Measurements from ENCODE around the gene OSBP2.

OSBP2 gene

DNA sequence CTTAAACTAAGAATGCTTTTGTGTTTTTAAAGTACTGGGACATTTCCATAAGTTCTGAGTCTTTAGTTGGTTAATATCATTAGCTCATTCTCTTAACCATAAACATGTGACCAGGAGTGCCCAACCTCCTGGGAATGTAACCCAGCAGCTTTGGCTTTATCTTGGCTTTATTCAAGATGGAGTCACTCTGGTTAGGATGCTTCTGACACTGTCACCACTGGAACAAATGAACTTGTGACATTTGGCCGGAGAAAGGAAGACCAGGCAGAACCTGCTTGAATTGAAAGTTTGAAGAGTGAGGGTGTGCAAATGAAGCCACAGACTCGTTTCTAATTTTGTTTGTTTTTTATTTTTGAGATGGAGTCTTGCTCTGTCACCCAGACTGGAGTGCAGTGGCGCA lies 54.6 kb downstream of the OSBP2 start:
- TF ChIP-seq RARB (CRISPR knock-in tag; IDR thresholded peaks at IDR 0.05) (no peak), SNAI2 (CRISPR knock-in tag; IDR thresholded peaks at IDR 0.05) (no peak), ZFP3 (CRISPR knock-in tag; IDR thresholded peaks at IDR 0.05) (no peak), GLIS3 (CRISPR knock-in tag; IDR thresholded peaks at IDR 0.05) (no peak), ZNF8 (CRISPR knock-in tag; IDR thresholded peaks at IDR 0.05) (no peak), TCF4 (CRISPR knock-in tag; IDR thresholded peaks at IDR 0.05; ENCODE audit: borderline replicate concordance) (no peak), BACH2 (CRISPR knock-in tag; IDR thresholded peaks at IDR 0.05; ENCODE audit: borderline replicate concordance) (no peak), ESRRG (CRISPR knock-in tag; IDR thresholded peaks at IDR 0.05) (no peak), CSDC2 (CRISPR knock-in tag; IDR thresholded peaks at IDR 0.05) (no peak), ARNTL (CRISPR knock-in tag; IDR thresholded peaks at IDR 0.05; ENCODE audit: borderline replicate concordance, low read depth) (no peak), ZNF70 (CRISPR knock-in tag; IDR thresholded peaks at IDR 0.05) (no peak), TOX (CRISPR knock-in tag; IDR thresholded peaks at IDR 0.05; ENCODE audit: borderline replicate concordance) (no peak), ZFP30 (CRISPR knock-in tag; IDR thresholded peaks at IDR 0.05) (no peak), ZNF565 (CRISPR knock-in tag; conservative IDR thresholded peaks at IDR 0.05; ENCODE audit: low read depth) (no peak), OSR1 (CRISPR knock-in tag; IDR thresholded peaks at IDR 0.05) (no peak), ISL1 (CRISPR knock-in tag; IDR thresholded peaks at IDR 0.05) (no peak)
- TF ChIP-seq, protein P1, sequence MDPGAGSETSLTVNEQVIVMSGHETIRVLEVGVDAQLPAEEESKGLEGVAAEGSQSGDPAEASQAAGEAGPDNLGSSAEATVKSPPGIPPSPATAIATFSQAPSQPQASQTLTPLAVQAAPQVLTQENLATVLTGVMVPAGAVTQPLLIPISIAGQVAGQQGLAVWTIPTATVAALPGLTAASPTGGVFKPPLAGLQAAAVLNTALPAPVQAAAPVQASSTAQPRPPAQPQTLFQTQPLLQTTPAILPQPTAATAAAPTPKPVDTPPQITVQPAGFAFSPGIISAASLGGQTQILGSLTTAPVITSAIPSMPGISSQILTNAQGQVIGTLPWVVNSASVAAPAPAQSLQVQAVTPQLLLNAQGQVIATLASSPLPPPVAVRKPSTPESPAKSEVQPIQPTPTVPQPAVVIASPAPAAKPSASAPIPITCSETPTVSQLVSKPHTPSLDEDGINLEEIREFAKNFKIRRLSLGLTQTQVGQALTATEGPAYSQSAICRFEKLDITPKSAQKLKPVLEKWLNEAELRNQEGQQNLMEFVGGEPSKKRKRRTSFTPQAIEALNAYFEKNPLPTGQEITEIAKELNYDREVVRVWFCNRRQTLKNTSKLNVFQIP (CRISPR knock-in tag; IDR thresholded peaks at IDR 0.05; ENCODE audit: borderline replicate concordance, low read depth) = no peak
- TF ChIP-seq, protein P2, sequence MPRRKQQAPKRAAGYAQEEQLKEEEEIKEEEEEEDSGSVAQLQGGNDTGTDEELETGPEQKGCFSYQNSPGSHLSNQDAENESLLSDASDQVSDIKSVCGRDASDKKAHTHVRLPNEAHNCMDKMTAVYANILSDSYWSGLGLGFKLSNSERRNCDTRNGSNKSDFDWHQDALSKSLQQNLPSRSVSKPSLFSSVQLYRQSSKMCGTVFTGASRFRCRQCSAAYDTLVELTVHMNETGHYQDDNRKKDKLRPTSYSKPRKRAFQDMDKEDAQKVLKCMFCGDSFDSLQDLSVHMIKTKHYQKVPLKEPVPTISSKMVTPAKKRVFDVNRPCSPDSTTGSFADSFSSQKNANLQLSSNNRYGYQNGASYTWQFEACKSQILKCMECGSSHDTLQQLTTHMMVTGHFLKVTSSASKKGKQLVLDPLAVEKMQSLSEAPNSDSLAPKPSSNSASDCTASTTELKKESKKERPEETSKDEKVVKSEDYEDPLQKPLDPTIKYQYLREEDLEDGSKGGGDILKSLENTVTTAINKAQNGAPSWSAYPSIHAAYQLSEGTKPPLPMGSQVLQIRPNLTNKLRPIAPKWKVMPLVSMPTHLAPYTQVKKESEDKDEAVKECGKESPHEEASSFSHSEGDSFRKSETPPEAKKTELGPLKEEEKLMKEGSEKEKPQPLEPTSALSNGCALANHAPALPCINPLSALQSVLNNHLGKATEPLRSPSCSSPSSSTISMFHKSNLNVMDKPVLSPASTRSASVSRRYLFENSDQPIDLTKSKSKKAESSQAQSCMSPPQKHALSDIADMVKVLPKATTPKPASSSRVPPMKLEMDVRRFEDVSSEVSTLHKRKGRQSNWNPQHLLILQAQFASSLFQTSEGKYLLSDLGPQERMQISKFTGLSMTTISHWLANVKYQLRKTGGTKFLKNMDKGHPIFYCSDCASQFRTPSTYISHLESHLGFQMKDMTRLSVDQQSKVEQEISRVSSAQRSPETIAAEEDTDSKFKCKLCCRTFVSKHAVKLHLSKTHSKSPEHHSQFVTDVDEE (CRISPR knock-in tag; IDR thresholded peaks at IDR 0.05) = no peak
- TF ChIP-seq, protein P3, sequence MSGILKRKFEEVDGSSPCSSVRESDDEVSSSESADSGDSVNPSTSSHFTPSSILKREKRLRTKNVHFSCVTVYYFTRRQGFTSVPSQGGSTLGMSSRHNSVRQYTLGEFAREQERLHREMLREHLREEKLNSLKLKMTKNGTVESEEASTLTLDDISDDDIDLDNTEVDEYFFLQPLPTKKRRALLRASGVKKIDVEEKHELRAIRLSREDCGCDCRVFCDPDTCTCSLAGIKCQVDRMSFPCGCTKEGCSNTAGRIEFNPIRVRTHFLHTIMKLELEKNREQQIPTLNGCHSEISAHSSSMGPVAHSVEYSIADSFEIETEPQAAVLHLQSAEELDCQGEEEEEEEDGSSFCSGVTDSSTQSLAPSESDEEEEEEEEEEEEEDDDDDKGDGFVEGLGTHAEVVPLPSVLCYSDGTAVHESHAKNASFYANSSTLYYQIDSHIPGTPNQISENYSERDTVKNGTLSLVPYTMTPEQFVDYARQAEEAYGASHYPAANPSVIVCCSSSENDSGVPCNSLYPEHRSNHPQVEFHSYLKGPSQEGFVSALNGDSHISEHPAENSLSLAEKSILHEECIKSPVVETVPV (CRISPR knock-in tag; IDR thresholded peaks at IDR 0.05) = no peak
- TF ChIP-seq, protein P4, sequence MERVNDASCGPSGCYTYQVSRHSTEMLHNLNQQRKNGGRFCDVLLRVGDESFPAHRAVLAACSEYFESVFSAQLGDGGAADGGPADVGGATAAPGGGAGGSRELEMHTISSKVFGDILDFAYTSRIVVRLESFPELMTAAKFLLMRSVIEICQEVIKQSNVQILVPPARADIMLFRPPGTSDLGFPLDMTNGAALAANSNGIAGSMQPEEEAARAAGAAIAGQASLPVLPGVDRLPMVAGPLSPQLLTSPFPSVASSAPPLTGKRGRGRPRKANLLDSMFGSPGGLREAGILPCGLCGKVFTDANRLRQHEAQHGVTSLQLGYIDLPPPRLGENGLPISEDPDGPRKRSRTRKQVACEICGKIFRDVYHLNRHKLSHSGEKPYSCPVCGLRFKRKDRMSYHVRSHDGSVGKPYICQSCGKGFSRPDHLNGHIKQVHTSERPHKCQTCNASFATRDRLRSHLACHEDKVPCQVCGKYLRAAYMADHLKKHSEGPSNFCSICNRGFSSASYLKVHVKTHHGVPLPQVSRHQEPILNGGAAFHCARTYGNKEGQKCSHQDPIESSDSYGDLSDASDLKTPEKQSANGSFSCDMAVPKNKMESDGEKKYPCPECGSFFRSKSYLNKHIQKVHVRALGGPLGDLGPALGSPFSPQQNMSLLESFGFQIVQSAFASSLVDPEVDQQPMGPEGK (CRISPR knock-in tag; IDR thresholded peaks at IDR 0.05; ENCODE audit: borderline replicate concordance) = no peak
- no peak for ATAC-seq

DNA sequence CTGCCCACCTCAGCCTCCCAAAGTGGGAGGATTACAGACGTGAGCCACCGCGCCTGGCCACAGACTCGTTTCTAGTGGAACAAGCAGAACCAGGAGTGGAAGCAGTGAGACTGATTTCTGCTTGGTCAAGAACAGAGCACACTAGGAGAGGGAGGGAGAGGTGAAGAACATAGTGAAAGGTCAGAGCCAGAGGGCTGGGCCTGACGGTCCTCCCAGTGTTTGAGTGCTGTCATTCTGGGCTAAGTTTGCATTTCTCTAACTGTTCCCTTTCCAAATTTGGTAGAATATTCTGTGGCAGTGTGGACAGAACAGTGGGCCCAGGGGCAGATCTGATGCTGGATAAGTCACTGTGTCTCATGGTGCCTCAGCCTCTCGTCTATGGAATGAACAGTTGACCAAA lies 55.2 kb downstream of the OSBP2 start:
- no peak for ATAC-seq
- no peak for TF ChIP-seq RARB (CRISPR knock-in tag; IDR thresholded peaks at IDR 0.05)
- TF ChIP-seq ESRRG (CRISPR knock-in tag; IDR thresholded peaks at IDR 0.05) = no peak
- no peak for TF ChIP-seq SNAI2 (CRISPR knock-in tag; IDR thresholded peaks at IDR 0.05)
- TF ChIP-seq ZNF70 (CRISPR knock-in tag; IDR thresholded peaks at IDR 0.05) = no peak
- no peak for TF ChIP-seq ZNF8 (CRISPR knock-in tag; IDR thresholded peaks at IDR 0.05)
- TF ChIP-seq, protein P3 (CRISPR knock-in tag; IDR thresholded peaks at IDR 0.05) = no peak
- no peak for TF ChIP-seq PPARA (CRISPR knock-in tag; IDR thresholded peaks at IDR 0.05; ENCODE audit: borderline replicate concordance)
- TF ChIP-seq, protein P4 (CRISPR knock-in tag; IDR thresholded peaks at IDR 0.05; ENCODE audit: borderline replicate concordance) = no peak
- TF ChIP-seq, protein P2 (CRISPR knock-in tag; IDR thresholded peaks at IDR 0.05) = no peak
- no peak for TF ChIP-seq ZFP30 (CRISPR knock-in tag; IDR thresholded peaks at IDR 0.05)
- no peak for TF ChIP-seq TOX (CRISPR knock-in tag; IDR thresholded peaks at IDR 0.05; ENCODE audit: borderline replicate concordance)
- TF ChIP-seq TCF4 (CRISPR knock-in tag; IDR thresholded peaks at IDR 0.05; ENCODE audit: borderline replicate concordance) = no peak
- TF ChIP-seq, protein P5, sequence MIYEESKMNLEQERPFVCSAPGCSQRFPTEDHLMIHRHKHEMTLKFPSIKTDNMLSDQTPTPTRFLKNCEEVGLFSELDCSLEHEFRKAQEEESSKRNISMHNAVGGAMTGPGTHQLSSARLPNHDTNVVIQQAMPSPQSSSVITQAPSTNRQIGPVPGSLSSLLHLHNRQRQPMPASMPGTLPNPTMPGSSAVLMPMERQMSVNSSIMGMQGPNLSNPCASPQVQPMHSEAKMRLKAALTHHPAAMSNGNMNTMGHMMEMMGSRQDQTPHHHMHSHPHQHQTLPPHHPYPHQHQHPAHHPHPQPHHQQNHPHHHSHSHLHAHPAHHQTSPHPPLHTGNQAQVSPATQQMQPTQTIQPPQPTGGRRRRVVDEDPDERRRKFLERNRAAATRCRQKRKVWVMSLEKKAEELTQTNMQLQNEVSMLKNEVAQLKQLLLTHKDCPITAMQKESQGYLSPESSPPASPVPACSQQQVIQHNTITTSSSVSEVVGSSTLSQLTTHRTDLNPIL (CRISPR knock-in tag; IDR thresholded peaks at IDR 0.05; ENCODE audit: low read depth) = no peak
- TF ChIP-seq BACH2 (CRISPR knock-in tag; IDR thresholded peaks at IDR 0.05; ENCODE audit: borderline replicate concordance) = no peak

Measured in SK-N-SH treated with all-trans-retinoic acid at 6 μM for 48 hours (cell line).